Spleen (tissue), 11 donors: ENCODE measurements around the gene SMARCAL1. TPM values are rescaled to one million over a fixed set of nuclear protein-coding genes. Genes with fewer than 3 reads are reported as not detected.

Experiments
- DNase-seq: peaks from one replicate; pipeline ENCODE4 v3.0.0-alpha.2; 2020
- H3K27ac ChIP-seq, 8 donors: fragments of 200-600 bp; sonication (generic) in 7 of 8; 1 replicate in 4 of 8; 2 replicates in 4 of 8; pipeline versions ENCODE4 v1.5.0 to v1.8.0; 2016 to 2021; ENCODE audit warnings: inconsistent platforms in 4 of 8, mild to moderate bottlenecking in 4 of 8, moderate library complexity in 1 of 8
- H3K27me3 ChIP-seq, 7 donors: fragments of 200-600 bp; sonication (generic) in 6 of 7; replicated peaks in 1 of 7; 1 replicate in 4 of 7; 2 replicates in 3 of 7; pipeline versions ENCODE4 v1.5.0 to v1.8.0; 2016 to 2021; ENCODE audit warnings: inconsistent platforms in 3 of 7, mild to moderate bottlenecking in 1 of 7
- H3K36me3 ChIP-seq, 6 donors: fragments of 200-600 bp; sonication (generic) in 5 of 6; 1 replicate in 4 of 6; 2 replicates in 2 of 6; pipeline versions ENCODE4 v1.5.0 to v1.8.0; 2016 to 2021; ENCODE audit warnings: inconsistent platforms in 2 of 6
- H3K4me1 ChIP-seq, 6 donors: fragments of 200-600 bp; sonication (generic) in 5 of 6; 1 replicate in 3 of 6; 2 replicates in 3 of 6; pipeline versions ENCODE4 v1.5.0 to v1.8.0; 2016 to 2021; ENCODE audit warnings: inconsistent platforms in 3 of 6
- H3K4me3 ChIP-seq, 8 donors: fragments of 200-600 bp; sonication (generic) in 7 of 8; 1 replicate in 4 of 8; 2 replicates in 4 of 8; pipeline versions ENCODE4 v1.5.0 to v1.8.0; 2016 to 2021; ENCODE audit warnings: inconsistent platforms in 4 of 8, mild to moderate bottlenecking in 4 of 8, moderate library complexity in 2 of 8
- H3K9me3 ChIP-seq, 8 donors: fragments of 200-600 bp; sonication (generic) in 7 of 8; 1 replicate in 4 of 8; 2 replicates in 4 of 8; pipeline versions ENCODE4 v1.5.0 to v1.8.0; 2016 to 2021; ENCODE audit warnings: inconsistent platforms in 4 of 8
- POLR2A ChIP-seq, 3 donors: fragments of 450-650 bp; IDR thresholded peaks; one replicate each; pipeline ENCODE4 v1.5.1; 2017; ENCODE audit warnings: antibody characterized with exemption in 3 of 3, mild to moderate bottlenecking in 1 of 3
- POLR2AphosphoS5 ChIP-seq, 3 donors: sonication (generic); formaldehyde crosslinking; IDR thresholded peaks; one replicate each; pipeline ENCODE4 v1.5.1; 2017; ENCODE audit warnings: antibody characterized with exemption in 3 of 3
- WGBS, 5 donors: extraction: QIAGEN DNeasy Blood & Tissue Kit in 3 of 5; methylation state at CpG; one replicate each; pipeline versions ENCODE4 v1.1.5 to v1.1.7; 2013 to 2018; 5-methylcytosine and 5-hydroxymethylcytosine counted together
- intact Hi-C: fragments of 100-400 bp; cut with DNase I; formaldehyde crosslinking; loops from one replicate; pipeline ENCODE4 v1.15.0; 2023; ENCODE audit warnings: low total_unique reads
- polyA plus RNA-seq, 3 donors: library from polyadenylated mRNA; stranded (reverse); fragments of 200-250 nt; gene quantifications; one replicate each; pipeline ENCODE4 v1.2.1, GENCODE V29; 2013
- total RNA-seq, 7 donors: library from RNA; depleted of rRNA in 3 of 7; stranded (reverse); fragments of >200 nt in 3 of 7; fragmentation: NEBNext Ultra II Directional in 4 of 7; extraction: Animal tissue kit (Norgen Biotek cat#: 25700) in 4 of 7; gene quantifications; one replicate each; pipeline versions ENCODE4 v1.1.0 to v1.2.1, GENCODE V29; 2016 to 2021
- TF ChIP-seq, protein P1 (sequence below), 11 experiments: fragments of 200-600 bp in 7 of 11; fragments of 450-650 bp in 4 of 11; sonication (generic) in 4 of 11; IDR thresholded peaks in 8 of 11; conservative IDR thresholded peaks in 3 of 11; 1 replicate in 7 of 11; 2 replicates in 4 of 11; pipeline versions ENCODE4 v1.4.0 to v1.8.0; 2016 to 2021; ENCODE audit warnings: antibody characterized with exemption in 11 of 11, inconsistent platforms in 4 of 11, mild to moderate bottlenecking in 1 of 11
- donor health status: healthy with polysubstance abuse.
- donor health status: DM: no; HTN: no; CAD: no; lungs with moderate emphysema.
- donor health status: DM: no; HTN: no; CAD: no.
- donor health status: Bipolar disorder and iron deficiency.
- donor health status: healthy.
- donor health status: DM: no; HTN: no; CAD: no.
- donor health status: DM: yes; HTN: yes; CAD: no.

SMARCAL1 gene
- total and polyA plus RNA-seq, 10 donors = 7.3 to 34.9 (median 24.6) TPM

- Histone ChIP-seq H3K36me3 (peaks cover 9 to 100% (median 87%) of the 10 kb centered on the region in 6 donors), H3K4me3 (no peak overlapping the region), H3K27me3 (no peaks in the 10 kb centered on the region), H3K4me1 (peaks cover 0 to 3% (median 0%) of the 10 kb centered on the region in 6 donors), H3K27ac (no peak overlapping the region), H3K9me3 (peaks cover 0 to 17% (median 12%) of the 10 kb centered on the region in 8 donors)
- no peak for DNase-seq
- intact Hi-C loops = no loop called here
- TF ChIP-seq, protein P1, sequence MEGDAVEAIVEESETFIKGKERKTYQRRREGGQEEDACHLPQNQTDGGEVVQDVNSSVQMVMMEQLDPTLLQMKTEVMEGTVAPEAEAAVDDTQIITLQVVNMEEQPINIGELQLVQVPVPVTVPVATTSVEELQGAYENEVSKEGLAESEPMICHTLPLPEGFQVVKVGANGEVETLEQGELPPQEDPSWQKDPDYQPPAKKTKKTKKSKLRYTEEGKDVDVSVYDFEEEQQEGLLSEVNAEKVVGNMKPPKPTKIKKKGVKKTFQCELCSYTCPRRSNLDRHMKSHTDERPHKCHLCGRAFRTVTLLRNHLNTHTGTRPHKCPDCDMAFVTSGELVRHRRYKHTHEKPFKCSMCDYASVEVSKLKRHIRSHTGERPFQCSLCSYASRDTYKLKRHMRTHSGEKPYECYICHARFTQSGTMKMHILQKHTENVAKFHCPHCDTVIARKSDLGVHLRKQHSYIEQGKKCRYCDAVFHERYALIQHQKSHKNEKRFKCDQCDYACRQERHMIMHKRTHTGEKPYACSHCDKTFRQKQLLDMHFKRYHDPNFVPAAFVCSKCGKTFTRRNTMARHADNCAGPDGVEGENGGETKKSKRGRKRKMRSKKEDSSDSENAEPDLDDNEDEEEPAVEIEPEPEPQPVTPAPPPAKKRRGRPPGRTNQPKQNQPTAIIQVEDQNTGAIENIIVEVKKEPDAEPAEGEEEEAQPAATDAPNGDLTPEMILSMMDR (IDR thresholded peaks at IDR 0.05 in 8 of 11, conservative IDR thresholded peaks at IDR 0.05 in 3 of 11) = no peak
- no peak for TF ChIP-seq POLR2A (IDR thresholded peaks at IDR 0.05)
- TF ChIP-seq POLR2AphosphoS5 (IDR thresholded peaks at IDR 0.05) = no peak
- 82 to 100% (median 97%) methylated on average over 1 of the region's 1 CpG for WGBS, 5 donors
These were observed 12.0 kb downstream of the SMARCAL1 start for GRCh38 chr2:216424274-216424673.

DNA sequence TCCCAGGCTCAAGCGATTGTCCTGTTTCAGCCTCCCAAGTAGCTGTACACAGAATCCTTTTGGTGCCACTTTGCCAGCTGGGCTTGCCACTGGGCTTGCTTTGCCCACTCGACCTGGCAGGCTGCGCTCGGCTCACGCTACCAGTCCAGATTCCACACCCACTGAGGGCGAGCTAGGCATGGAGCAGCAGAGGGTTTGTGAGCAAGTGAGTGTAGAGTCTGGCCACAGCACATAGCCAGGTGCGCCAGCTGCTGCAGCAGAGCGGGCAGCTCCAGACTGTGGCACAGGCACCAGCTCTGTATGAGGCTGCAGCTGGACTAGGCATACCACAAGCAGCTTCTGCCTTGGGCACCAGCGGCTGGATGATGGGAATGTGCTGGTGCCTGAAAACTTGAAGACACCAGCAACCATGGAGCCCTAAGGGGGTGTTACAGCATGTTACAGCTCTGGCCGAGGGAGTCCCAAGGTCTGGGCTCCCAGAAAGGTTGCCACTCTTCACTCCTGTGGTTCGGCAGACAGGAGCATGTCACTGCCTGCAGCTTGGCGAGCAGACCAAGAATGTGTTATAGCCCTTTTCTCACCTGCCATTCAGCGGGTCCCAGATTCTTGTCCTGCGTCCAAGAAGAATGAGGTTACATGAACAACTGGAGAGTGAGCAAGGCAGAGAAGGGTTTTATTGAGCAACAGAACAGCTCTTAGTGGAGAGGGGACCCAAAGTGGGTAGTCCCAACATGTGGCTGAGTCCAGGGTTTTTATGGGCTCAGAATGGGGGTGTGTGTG lies 12.9 kb downstream of the SMARCAL1 start:
- no peaks in the 10 kb centered on the region for H3K27me3 ChIP-seq
- intact Hi-C loops = no loop called here
- WGBS, 5 donors = 94 to 99% (median 98%) methylated on average over 10 to 14 of the region's 14 CpGs
- peaks cover 12 to 100% (median 91%) of the 10 kb centered on the region in 6 donors for H3K36me3 ChIP-seq
- TF ChIP-seq POLR2AphosphoS5 (IDR thresholded peaks at IDR 0.05) (no peak), POLR2A (IDR thresholded peaks at IDR 0.05) (no peak)
- TF ChIP-seq, protein P1 (IDR thresholded peaks at IDR 0.05 in 8 of 11, conservative IDR thresholded peaks at IDR 0.05 in 3 of 11) = no peak
- DNase-seq = no peak
- peaks cover 0 to 3% (median 0%) of the 10 kb centered on the region in 6 donors for H3K4me1 ChIP-seq
- peaks cover 0 to 17% (median 12%) of the 10 kb centered on the region in 8 donors for H3K9me3 ChIP-seq
- H3K27ac ChIP-seq = no peak overlapping the region
- H3K4me3 ChIP-seq = no peak overlapping the region

GRCh38 chr2:216426166-216426777 lies 14.0 kb downstream of the SMARCAL1 start:
- Histone ChIP-seq H3K27ac (no peak overlapping the region), H3K4me1 (peaks cover 0 to 3% (median 0%) of the 10 kb centered on the region in 6 donors), H3K4me3 (no peak overlapping the region), H3K27me3 (no peaks in the 10 kb centered on the region), H3K9me3 (peaks cover 0 to 17% (median 12%) of the 10 kb centered on the region in 8 donors), H3K36me3 (peaks cover 12 to 100% (median 91%) of the 10 kb centered on the region in 6 donors)
- DNase-seq = no peak
- 92 to 99% (median 97%) methylated on average over 2 of the region's 2 CpGs for WGBS, 5 donors
- TF ChIP-seq, protein P1 (IDR thresholded peaks at IDR 0.05 in 8 of 11, conservative IDR thresholded peaks at IDR 0.05 in 3 of 11) = no peak
- TF ChIP-seq POLR2AphosphoS5 (IDR thresholded peaks at IDR 0.05) (no peak), POLR2A (IDR thresholded peaks at IDR 0.05) (no peak)
- intact Hi-C loops = no loop called here

- TF ChIP-seq POLR2A (IDR thresholded peaks at IDR 0.05) (no peak), POLR2AphosphoS5 (IDR thresholded peaks at IDR 0.05) (no peak)
- TF ChIP-seq, protein P1 (IDR thresholded peaks at IDR 0.05 in 8 of 11, conservative IDR thresholded peaks at IDR 0.05 in 3 of 11) = no peak
- peaks cover 0 to 3% (median 0%) of the 10 kb centered on the region in 6 donors for H3K4me1 ChIP-seq
- WGBS, 5 donors = 79 to 93% (median 89%) methylated on average over 4 of the region's 4 CpGs
- no peak for DNase-seq
- intact Hi-C loops = no loop called here
- H3K27ac ChIP-seq = no peak overlapping the region
- H3K27me3 ChIP-seq = no peaks in the 10 kb centered on the region
- H3K9me3 ChIP-seq = peaks cover 0 to 17% (median 12%) of the 10 kb centered on the region in 8 donors
- peaks cover 12 to 100% (median 91%) of the 10 kb centered on the region in 6 donors for H3K36me3 ChIP-seq
- no peak overlapping the region for H3K4me3 ChIP-seq
These were observed 14.7 kb downstream of the SMARCAL1 start for GRCh38 chr2:216426938-216427337.
